ENCODE results near the gene HES3. TPM values are rescaled to one million over a fixed set of nuclear protein-coding genes. Genes with fewer than 3 reads are reported as not detected.

HES3 gene
- polyA plus RNA-seq, 4 donors: not detected

DNA sequence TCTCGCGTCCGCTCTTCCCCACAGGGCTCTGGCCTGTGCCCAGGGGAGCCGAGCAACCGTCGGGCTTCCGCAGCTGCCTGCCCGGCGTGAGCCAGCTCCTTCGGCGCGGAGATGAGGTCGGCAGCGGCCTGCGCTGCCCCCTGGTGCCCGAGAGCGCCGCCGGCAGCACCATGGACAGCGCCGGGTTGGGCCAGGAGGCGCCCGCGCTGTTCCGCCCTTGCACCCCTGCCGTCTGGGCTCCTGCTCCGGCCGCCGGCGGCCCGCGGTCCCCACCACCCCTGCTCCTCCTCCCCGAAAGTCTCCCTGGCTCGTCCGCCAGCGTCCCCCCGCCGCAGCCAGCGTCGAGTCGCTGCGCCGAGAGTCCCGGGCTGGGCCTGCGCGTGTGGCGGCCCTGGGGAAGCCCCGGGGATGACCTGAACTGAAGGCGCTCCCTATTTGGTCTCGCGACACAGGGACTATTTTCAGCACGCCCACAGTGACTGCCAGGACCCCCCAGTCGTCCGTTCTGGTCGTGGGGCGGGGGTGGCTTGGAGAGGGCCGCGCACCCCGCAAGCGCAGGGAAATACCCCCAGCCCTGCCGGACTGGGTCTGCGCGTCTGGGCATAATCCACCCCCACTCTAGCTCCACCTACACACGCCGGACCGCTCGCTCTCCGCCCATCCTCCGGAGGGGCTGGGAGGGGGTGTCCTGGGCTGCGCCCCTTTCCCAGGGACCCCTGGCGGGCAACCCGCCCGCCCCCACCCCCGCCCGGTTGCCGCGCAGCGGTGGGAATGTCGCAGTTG is 1.3 kb downstream of the HES3 start:
- DNase-seq (ENCODE audit: low read depth in 4 of 4, low spot score in 2 of 4): peak in 2 of 4 donors; percentile 63 to 76

- no peak for DNase-seq (ENCODE audit: low read depth in 4 of 4, low spot score in 2 of 4)
Observed at GRCh38 chr1:6245869-6246496, 2.0 kb downstream of the HES3 start.

GRCh38 chr1:6246497-6247467 is 2.8 kb downstream of the HES3 start:
- DNase-seq (ENCODE audit: low read depth in 4 of 4, low spot score in 2 of 4): no peak

GRCh38 chr1:6247651-6248050 is 3.7 kb downstream of the HES3 start:
- no peak for DNase-seq (ENCODE audit: low read depth in 4 of 4, low spot score in 2 of 4)

- DNase-seq (ENCODE audit: low read depth in 4 of 4, low spot score in 2 of 4): no peak
Observed at GRCh38 chr1:6248161-6248776, 4.3 kb downstream of the HES3 start.

- no peak for DNase-seq (ENCODE audit: low read depth in 4 of 4, low spot score in 2 of 4)
Observed at GRCh38 chr1:6248932-6249738, 5.2 kb downstream of the HES3 start.

DNA sequence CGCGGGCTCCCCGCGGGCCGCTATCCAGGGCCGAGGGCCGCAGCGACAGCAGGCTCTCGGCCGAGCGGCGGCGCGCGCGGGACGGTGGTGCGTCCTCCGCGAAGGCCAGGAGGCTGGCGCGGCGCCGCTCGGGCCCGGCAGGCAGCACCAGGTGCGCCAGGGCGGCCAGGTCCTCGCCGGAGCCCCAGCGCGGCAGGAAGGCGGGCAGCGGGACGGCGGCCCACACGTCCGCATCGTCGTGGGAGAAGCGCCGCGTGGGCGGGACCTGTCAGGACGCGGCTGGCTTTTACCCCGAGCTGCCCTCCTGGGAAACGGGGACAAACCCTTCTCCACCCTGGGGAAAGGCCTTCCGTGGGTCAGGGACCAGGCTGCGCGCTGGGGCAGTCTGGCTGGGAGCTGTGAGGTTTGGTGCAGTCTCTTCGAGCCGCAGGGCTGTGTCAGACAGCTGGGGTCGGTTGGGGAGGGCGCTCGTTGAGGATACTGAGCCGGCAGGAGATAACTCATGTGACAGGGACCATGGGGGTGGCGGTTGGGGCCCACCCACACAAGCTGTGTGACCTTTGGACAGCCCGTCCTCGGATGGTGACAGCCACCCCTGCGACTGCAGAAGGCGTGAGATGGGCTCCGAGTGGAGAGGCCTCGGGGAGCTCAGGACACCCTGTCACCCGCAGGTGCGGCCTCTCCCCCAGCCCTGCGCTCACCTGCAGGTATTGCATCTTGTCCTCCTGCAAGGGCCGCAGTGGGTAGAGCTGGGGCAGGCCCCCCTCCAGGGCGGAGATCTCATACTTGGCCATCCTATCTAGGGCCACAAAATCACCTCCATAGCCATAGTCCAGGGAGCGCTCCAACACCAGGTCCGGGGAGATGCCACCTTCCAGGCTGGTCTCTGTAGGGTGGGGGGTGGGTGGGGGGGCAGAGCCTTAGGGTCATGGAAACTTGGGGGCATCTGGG is 6.0 kb downstream of the HES3 start:
- no peak for DNase-seq (ENCODE audit: low read depth in 4 of 4, low spot score in 2 of 4)

- DNase-seq (ENCODE audit: low read depth in 4 of 4, low spot score in 2 of 4): no peak
Observed at GRCh38 chr1:6251233-6251632, 7.3 kb downstream of the HES3 start.

GRCh38 chr1:6251681-6252373 is 7.8 kb downstream of the HES3 start:
- DNase-seq (ENCODE audit: low read depth in 4 of 4, low spot score in 2 of 4): no peak

- DNase-seq (ENCODE audit: low read depth in 4 of 4, low spot score in 2 of 4): no peak
Observed at GRCh38 chr1:6252374-6252710, 8.4 kb downstream of the HES3 start.

DNA sequence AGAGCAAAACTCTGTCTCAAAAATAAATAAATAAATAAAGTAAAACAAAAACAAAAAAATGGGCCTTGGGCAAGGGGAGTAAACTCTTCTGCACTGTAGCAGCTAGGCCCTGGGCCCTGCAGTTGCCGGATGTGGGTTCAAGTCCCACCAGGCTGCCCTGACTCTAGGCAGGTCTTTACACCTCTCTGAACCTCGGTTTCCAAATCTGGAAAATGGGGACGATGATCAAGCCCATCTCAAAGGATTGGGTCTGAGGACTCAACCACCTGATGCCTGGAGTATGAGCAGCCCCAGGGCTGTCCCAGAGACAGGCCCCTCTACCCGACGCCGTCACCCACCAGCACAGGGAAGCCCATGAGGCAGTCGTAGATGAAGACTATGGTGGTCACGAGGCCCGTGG is 9.4 kb downstream of the HES3 start:
- no peak for DNase-seq (ENCODE audit: low read depth in 4 of 4, low spot score in 2 of 4)

GRCh38 chr1:6254691-6255090 is 10.7 kb downstream of the HES3 start:
- no peak for DNase-seq (ENCODE audit: low read depth in 4 of 4, low spot score in 2 of 4)

DNA sequence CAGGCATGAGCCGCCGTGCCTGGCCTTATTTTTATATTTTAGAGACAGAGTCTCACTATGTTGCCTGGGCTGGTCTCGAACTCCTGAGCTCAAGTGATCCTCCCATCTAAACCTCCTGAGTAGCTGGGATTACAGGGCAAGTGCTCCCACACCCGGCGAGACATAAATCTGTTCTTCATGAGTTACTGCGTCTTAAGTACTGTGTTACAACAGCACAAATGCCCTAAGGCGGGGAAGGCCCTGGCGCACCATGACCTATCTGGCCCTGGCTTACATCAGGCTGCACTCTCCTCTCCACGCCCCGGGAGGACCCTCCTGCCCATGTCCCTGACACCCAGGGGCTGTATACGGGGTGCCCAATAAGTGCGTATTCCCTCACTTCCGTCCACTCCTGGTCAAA is 12.7 kb downstream of the HES3 start:
- no peak for DNase-seq (ENCODE audit: low read depth in 4 of 4, low spot score in 2 of 4)

GRCh38 chr1:6257541-6258069 is 13.6 kb downstream of the HES3 start:
- DNase-seq (ENCODE audit: low read depth in 4 of 4, low spot score in 2 of 4): no peak

GRCh38 chr1:6258675-6259074 is 14.7 kb downstream of the HES3 start:
- DNase-seq (ENCODE audit: low read depth in 4 of 4, low spot score in 2 of 4): no peak

DNA sequence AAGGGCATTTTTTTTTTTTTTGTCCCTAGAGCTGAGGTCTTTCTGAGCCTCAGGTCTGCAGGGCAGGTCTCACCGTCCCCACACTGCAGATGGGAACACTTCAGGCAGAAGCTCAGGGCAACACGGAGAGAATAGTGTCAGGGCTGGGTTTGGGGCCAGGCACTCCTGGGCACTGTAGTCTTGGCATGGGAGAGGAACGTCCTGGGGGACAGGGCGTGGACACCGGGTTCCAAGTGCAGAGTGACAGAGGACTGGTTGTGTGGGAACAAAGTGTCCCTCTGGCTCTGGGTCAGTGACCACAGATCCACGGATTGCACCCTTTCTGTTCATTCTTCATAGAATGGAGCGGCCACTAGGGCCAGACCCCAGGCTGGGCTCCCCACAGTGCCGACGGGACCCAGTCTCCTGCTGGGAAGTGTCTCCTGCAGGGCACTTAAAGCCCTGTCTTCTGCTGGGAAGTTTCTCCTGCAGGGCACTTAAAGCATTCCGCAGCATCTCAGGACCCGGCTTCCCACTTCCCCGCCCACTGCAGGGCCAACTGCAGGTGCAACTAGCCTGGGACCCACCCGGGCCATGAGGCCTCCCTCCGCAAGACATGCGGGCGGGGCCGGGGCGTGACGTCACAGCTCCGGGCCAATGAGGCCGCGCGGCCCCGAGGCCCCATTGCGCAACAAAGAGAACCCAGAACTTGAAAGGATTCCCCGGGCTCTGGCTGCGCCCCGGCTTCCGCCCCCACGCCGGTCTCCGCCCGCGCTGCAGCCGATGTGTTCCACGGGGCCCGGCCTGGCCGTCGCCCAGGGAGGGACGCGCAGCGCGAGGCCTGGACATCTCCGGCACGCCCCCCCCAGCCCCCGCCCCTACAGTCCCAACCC is 15.7 kb downstream of the HES3 start:
- no peak for DNase-seq (ENCODE audit: low read depth in 4 of 4, low spot score in 2 of 4)

DNA sequence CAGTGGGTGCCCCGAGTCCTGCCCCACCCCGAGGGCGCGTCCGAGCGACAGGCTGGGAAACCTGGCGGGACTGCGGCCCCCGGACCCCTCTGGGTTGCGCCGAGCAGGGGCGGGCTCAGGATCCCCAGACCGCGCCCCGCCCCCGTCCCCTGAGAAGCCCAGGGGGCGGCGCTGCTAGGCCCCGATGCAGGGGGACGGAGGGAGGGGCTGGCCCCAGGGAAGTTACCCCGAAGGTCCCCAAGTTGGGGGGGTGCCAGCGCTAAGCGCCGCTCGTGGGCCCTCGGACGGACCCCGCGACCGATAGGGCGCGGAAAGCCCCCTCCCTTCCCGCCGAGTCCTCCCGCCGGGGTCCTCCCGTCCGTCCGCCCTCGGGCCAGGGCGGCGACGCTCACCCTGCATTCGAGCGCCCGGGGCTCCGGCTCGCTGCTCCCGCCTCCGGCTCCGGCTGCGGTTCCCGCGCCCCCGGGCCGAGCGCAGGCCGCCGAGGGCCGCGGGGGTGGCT is 16.5 kb downstream of the HES3 start:
- no peak for DNase-seq (ENCODE audit: low read depth in 4 of 4, low spot score in 2 of 4)

Data from left renal cortex interstitium (tissue), 4 donors.